K562 (cell line): ENCODE measurements around the gene RPTOR. TPM values are rescaled to one million over a fixed set of nuclear protein-coding genes. Genes with fewer than 3 reads are reported as not detected.
A peak's percentile ranks its signal among the peaks of the same experiment; 100 is the strongest.

Experiments
- ARID1B ChIP-seq: fragments of 450-650 bp; IDR thresholded peaks from 2 replicates; pipeline ENCODE4 v1.6.1; 2016; ENCODE audit warnings: antibody characterized with exemption, mild to moderate bottlenecking, inconsistent platforms
- C11orf30 ChIP-seq: fragments of 450-650 bp; IDR thresholded peaks from 2 replicates; pipeline ENCODE4 v1.6.1; 2016; ENCODE audit warnings: low read depth, mild to moderate bottlenecking
- CBFA2T3 ChIP-seq: fragments of 450-650 bp; IDR thresholded peaks from 2 replicates; pipeline ENCODE4 v1.6.1; 2017
- CREB3L1 ChIP-seq: fragments of 450-650 bp; IDR thresholded peaks from 2 replicates; pipeline ENCODE4 v1.6.1; 2014; ENCODE audit warnings: low read depth, mild to moderate bottlenecking, moderate library complexity, borderline replicate concordance
- MAFG ChIP-seq: fragments of 450-650 bp; conservative IDR thresholded peaks from 2 replicates; pipeline ENCODE4 v1.6.1; 2016; ENCODE audit warnings: missing genetic modification characterization, missing compliant biosample characterization
- MCM7 ChIP-seq, 2 experiments: fragments of 450-650 bp; IDR thresholded peaks; 2 replicates each; pipeline ENCODE4 v1.6.1; 2016 to 2018
- NBN ChIP-seq: fragments of 450-650 bp; IDR thresholded peaks from 2 replicates; pipeline ENCODE4 v1.6.1; 2016; ENCODE audit warnings: low read depth, mild to moderate bottlenecking
- NFE2 ChIP-seq: IDR thresholded peaks from 2 replicates; pipeline ENCODE4 v1.6.1; 2014; ENCODE audit warnings: antibody characterized with exemption, low read depth
- RCOR1 ChIP-seq, 2 experiments: IDR thresholded peaks; 2 replicates each; pipeline ENCODE4 v1.6.1; 2012; ENCODE audit warnings: low read depth in 2 of 2, low read length in 2 of 2, borderline replicate concordance in 1 of 2, improper control_type of control experiment in 1 of 2
- SMARCE1 ChIP-seq: fragments of 450-650 bp; IDR thresholded peaks from 2 replicates; pipeline ENCODE4 v1.7.1; 2016; ENCODE audit warnings: mild to moderate bottlenecking
- TAL1 ChIP-seq: fragments of 450-650 bp; IDR thresholded peaks from 2 replicates; pipeline ENCODE4 v1.6.1; 2016; ENCODE audit warnings: mild to moderate bottlenecking
- ZKSCAN8 ChIP-seq: fragments of 200-800 bp; sonication (Bioruptor generic); IDR thresholded peaks from 2 replicates; pipeline ENCODE4 v1.6.1; 2016; ENCODE audit warnings: missing genetic modification characterization, missing compliant biosample characterization
- ZNF280A ChIP-seq: fragments of 450-650 bp; IDR thresholded peaks from 2 replicates; pipeline ENCODE4 v1.6.1; 2018; ENCODE audit warnings: mild to moderate bottlenecking, low read depth; ENCODE audit not compliant: partially characterized antibody
- ZNF592 ChIP-seq: fragments of 450-650 bp; IDR thresholded peaks from 2 replicates; pipeline ENCODE4 v1.6.1; 2017; ENCODE audit warnings: antibody characterized with exemption, mild to moderate bottlenecking
- polyA plus RNA-seq, 8 experiments: library from polyadenylated mRNA; depleted of rRNA in 4 of 8; stranded (reverse) in 5 of 8; unstranded in 3 of 8; fragments of >200 nt; fragmentation: Nextera tagmentation in 2 of 8; fragmentation: Illumina TruSeq in 1 of 8; extraction: Ambion mirVana in 2 of 8; extraction: Trizol in 1 of 8; gene quantifications; 2 replicates each; pipeline versions ENCODE4 v1.2.1 to v1.2.3, GENCODE V29; 2011 to 2014; ENCODE audit warnings: inconsistent platforms in 1 of 8, missing spikeins in 1 of 8
- total RNA-seq, 7 experiments: library from RNA; depleted of rRNA in 6 of 7; stranded (reverse); fragments of >200 nt in 6 of 7; fragmentation: Illumina TruSeq in 2 of 7; extraction: Trizol in 2 of 7; gene quantifications; 2 replicates each; pipeline versions ENCODE4 v1.2.1 to v1.2.3, GENCODE V29; 2011 to 2021; ENCODE audit warnings: low replicate concordance in 1 of 7
- TF ChIP-seq, protein P1 (sequence below): fragments of 450-650 bp; IDR thresholded peaks from 2 replicates; pipeline ENCODE4 v1.6.1; 2016
- TF ChIP-seq, protein P2 (sequence below): IDR thresholded peaks from 3 replicates; pipeline ENCODE4 v1.6.1; 2011; ENCODE audit warnings: borderline replicate concordance, mild to moderate bottlenecking; ENCODE audit not compliant: insufficient read length, insufficient read depth

RPTOR gene
- total and polyA plus RNA-seq, 9 of the 15 experiments (the other 6 are each of a cell fraction or from before 2014, with no cell fraction given): 0.24 to 54.1 (median 10.2) TPM

- TF ChIP-seq C11orf30: peak; percentile 65
- TF ChIP-seq, protein P1, sequence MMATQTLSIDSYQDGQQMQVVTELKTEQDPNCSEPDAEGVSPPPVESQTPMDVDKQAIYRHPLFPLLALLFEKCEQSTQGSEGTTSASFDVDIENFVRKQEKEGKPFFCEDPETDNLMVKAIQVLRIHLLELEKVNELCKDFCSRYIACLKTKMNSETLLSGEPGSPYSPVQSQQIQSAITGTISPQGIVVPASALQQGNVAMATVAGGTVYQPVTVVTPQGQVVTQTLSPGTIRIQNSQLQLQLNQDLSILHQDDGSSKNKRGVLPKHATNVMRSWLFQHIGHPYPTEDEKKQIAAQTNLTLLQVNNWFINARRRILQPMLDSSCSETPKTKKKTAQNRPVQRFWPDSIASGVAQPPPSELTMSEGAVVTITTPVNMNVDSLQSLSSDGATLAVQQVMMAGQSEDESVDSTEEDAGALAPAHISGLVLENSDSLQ: no peak
- peak; percentile 36; the same call in 1 of the 2 replicates for TF ChIP-seq TAL1
- TF ChIP-seq CREB3L1: no peak
- peak; percentile 73 for TF ChIP-seq MAFG (tag)
- TF ChIP-seq, protein P2, sequence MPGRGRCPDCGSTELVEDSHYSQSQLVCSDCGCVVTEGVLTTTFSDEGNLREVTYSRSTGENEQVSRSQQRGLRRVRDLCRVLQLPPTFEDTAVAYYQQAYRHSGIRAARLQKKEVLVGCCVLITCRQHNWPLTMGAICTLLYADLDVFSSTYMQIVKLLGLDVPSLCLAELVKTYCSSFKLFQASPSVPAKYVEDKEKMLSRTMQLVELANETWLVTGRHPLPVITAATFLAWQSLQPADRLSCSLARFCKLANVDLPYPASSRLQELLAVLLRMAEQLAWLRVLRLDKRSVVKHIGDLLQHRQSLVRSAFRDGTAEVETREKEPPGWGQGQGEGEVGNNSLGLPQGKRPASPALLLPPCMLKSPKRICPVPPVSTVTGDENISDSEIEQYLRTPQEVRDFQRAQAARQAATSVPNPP: no peak
- no peak for TF ChIP-seq RCOR1 (IDR thresholded peaks at IDR 0.05; ENCODE audit: borderline replicate concordance in 1 of 2, low read depth in 2 of 2, low read length in 2 of 2)
- peak; percentile 77 for TF ChIP-seq ARID1B
- TF ChIP-seq NFE2: no peak
- TF ChIP-seq ZKSCAN8 (CRISPR knock-in tag): no peak
- no peak for TF ChIP-seq MCM7 (IDR thresholded peaks at IDR 0.05)
- peak; percentile 19; the same call in 1 of the 2 replicates for TF ChIP-seq CBFA2T3
- TF ChIP-seq ZNF592: 0 out of 2 replicates have a peak, but pooled peaks have one; percentile 26
- no peak for TF ChIP-seq NBN
- TF ChIP-seq SMARCE1: 0 out of 2 replicates have a peak, but pooled peaks have one; percentile 26
- TF ChIP-seq ZNF280A: no peak
Observed at GRCh38 chr17:80793851-80794267, 249.2 kb downstream of the RPTOR start (continued).
